A549 (cell line): Measurements from ENCODE around the gene ANKRD13D.

Experiments
- EP300 ChIP-seq, 2 experiments: fragments of >200 bp; sonication (Bioruptor Twin); formaldehyde crosslinking; IDR thresholded peaks; 2 replicates in 1 of 2; 3 replicates in 1 of 2; pipeline ENCODE4 v1.6.1; 2016 to 2017
- POLR2A ChIP-seq: IDR thresholded peaks from 2 replicates; pipeline ENCODE4 v1.6.1; 2012; ENCODE audit warnings: mild to moderate bottlenecking, low read length
- TF ChIP-seq, protein P1 (sequence below): fragments of >200 bp; sonication (Bioruptor Twin); formaldehyde crosslinking; IDR thresholded peaks from 3 replicates; pipeline ENCODE4 v1.5.1; 2016
- TF ChIP-seq, protein P2 (sequence below): IDR thresholded peaks from 2 replicates; pipeline ENCODE4 v1.6.1; 2012

DNA sequence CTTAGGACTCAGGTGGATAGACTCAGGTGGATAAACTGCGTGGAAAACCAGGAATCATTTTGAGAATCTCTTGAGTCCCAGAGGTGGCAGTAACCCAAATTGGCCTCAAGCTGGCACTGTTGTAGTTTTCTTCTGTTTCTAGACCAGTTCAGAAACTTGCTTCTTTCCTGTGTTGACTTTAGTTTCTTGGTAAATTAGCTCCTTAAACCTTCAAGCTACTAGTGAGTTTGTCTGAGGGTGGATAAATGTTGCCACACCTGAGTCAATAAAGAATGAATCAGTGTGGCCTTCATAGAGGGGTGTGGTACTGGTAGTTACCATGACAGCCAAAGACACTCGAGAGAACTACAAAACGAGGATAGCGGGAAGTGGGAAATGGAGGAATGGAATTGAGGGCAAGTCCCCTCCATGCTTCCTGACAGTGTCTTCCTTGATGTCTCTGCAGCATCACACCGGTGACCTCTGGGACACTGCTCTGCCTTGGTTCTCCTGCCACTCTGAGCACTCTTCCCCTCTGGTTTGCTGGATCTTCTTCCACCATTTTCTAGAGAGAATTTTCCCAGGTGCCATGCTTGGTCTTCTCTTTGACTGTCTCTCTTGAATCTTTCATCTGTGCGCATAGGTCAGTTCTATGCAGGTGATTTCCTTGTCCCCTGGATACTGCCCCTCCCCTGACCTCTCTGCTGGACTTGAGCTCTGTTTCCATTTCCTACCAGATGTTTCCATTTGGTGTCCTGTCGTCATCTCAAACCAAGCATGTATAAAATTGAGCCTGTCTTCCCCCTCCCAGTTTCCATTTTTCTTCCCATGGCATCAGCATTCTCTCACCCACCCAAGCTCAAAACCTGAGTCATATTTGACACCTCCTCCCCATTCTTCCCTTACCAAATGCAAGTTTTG is 57.1 kb downstream of the ANKRD13D start:
- TF ChIP-seq, protein P1, sequence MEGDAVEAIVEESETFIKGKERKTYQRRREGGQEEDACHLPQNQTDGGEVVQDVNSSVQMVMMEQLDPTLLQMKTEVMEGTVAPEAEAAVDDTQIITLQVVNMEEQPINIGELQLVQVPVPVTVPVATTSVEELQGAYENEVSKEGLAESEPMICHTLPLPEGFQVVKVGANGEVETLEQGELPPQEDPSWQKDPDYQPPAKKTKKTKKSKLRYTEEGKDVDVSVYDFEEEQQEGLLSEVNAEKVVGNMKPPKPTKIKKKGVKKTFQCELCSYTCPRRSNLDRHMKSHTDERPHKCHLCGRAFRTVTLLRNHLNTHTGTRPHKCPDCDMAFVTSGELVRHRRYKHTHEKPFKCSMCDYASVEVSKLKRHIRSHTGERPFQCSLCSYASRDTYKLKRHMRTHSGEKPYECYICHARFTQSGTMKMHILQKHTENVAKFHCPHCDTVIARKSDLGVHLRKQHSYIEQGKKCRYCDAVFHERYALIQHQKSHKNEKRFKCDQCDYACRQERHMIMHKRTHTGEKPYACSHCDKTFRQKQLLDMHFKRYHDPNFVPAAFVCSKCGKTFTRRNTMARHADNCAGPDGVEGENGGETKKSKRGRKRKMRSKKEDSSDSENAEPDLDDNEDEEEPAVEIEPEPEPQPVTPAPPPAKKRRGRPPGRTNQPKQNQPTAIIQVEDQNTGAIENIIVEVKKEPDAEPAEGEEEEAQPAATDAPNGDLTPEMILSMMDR = peak; percentile 96
- TF ChIP-seq POLR2A (no peak), EP300 (IDR thresholded peaks at IDR 0.05) (peak; percentile 23 to 54; a peak in 1 of 5 replicates)
- TF ChIP-seq, protein P2, sequence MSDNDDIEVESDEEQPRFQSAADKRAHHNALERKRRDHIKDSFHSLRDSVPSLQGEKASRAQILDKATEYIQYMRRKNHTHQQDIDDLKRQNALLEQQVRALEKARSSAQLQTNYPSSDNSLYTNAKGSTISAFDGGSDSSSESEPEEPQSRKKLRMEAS = peak; percentile 63
